HG03442 (cell line): ENCODE results near the gene KRTAP5-6.

Experiments used
- ATAC-seq: cut with Tn5 transposase; IDR thresholded peaks from one replicate; pipeline ENCODE4 v1.9.1; 2021; ENCODE audit warnings: mild to moderate bottlenecking, moderate library complexity; ENCODE audit not compliant: unreplicated experiment

KRTAP5-6 gene, protein sequence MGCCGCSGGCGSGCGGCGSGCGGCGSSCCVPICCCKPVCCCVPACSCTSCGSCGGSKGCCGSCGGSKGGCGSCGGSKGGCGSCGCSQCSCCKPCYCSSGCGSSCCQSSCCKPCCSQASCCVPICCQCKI

GRCh38 chr11:1696608-1697570, at the start of gene KRTAP5-6:
Gene KRTAP5-6 (plus strand): TSS chr11:1697195. CDS start chr11:1697246, 51 bp downstream.
- ATAC-seq = no peak

GRCh38 chr11:1647901-1648652, 48.9 kb upstream of the KRTAP5-6 start:
- no peak for ATAC-seq

DNA sequence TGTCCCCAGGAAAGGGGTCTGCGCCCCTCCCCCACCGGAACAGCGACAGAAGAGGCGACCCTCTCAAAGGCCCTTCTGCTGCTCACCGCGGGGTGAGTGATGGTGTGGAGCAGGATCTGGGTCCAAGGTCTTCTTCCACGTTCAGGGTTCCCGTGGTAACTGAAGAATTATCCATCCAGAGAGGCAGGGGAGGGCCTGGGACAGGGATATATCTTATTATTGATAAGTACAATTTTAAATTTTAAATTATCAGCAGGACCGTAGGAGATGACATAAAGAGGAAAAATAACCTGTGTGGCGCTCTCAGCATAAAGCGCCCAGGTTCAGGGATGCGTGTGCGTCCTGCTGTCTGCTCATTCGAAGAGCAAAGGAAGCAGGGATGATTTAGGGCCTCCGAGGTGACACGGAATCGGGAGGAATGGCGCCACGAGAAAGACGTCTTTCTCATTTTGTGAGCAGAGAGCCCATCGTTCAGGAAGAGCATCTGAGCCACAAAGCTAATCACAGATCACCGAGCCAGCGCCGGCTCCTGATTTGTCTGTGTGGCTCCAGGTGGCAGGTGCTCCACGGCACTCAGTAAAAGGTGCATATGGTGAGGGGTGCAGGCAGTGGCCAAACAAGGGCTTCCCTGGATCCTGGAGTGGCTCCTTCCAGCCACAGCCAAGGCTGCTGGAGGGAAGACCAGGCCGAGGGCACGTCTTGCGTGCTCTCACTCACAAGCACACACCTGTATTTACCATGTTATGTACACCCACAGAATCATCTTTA, 48.2 kb upstream of the KRTAP5-6 start:
- no peak for ATAC-seq

- no peak for ATAC-seq
Measured at GRCh38 chr11:1650034-1650917, 46.7 kb upstream of the KRTAP5-6 start.

GRCh38 chr11:1650918-1651262, 46.1 kb upstream of the KRTAP5-6 start:
- ATAC-seq = no peak

DNA sequence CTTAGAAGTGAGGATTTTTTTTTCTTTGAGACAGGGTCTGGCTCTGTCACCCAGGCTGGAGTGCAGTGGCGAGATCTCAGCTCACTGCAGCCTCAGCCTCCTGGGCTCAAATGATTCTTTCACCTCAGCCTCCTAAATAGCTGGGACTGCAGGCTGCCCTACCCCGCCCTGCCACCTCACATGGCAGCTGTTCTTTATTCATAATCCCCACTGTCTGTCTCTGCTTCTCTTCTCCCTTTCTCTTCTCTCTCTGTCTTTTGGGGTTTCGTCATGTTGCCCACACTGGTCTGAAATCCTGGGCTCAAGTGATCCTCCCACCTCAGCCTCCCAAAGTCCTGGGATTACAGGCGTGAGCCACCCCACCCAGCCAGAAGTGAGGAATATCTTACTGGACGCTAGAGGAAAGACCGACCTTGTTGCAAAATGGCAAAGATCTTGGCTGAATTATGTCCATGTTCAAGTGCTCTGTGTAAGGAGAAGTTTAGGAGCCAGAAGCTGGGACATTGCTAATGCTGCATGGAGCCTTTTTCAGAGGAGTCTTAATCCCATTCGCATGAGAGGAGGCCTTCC, 45.5 kb upstream of the KRTAP5-6 start:
- ATAC-seq = no peak

GRCh38 chr11:1652026-1652425, 45.0 kb upstream of the KRTAP5-6 start:
- ATAC-seq = no peak

DNA sequence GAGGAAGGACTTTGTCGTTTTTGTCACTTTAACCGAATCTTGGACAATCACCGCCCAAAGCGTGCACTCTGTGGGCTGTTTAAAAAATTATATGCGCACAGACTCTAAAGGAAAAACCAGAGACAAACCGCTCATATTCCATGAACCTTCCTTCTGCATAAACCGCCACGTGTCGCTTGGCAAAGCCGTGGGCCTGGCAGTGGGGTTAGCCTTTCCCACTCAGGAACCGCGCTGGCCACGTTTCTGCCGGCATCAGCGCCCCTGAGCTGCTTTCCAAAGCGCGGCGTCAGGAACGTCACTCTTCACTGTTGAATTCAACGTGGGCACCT, 44.6 kb upstream of the KRTAP5-6 start:
- no peak for ATAC-seq

GRCh38 chr11:1652771-1653540, 44.0 kb upstream of the KRTAP5-6 start:
- ATAC-seq = no peak

DNA sequence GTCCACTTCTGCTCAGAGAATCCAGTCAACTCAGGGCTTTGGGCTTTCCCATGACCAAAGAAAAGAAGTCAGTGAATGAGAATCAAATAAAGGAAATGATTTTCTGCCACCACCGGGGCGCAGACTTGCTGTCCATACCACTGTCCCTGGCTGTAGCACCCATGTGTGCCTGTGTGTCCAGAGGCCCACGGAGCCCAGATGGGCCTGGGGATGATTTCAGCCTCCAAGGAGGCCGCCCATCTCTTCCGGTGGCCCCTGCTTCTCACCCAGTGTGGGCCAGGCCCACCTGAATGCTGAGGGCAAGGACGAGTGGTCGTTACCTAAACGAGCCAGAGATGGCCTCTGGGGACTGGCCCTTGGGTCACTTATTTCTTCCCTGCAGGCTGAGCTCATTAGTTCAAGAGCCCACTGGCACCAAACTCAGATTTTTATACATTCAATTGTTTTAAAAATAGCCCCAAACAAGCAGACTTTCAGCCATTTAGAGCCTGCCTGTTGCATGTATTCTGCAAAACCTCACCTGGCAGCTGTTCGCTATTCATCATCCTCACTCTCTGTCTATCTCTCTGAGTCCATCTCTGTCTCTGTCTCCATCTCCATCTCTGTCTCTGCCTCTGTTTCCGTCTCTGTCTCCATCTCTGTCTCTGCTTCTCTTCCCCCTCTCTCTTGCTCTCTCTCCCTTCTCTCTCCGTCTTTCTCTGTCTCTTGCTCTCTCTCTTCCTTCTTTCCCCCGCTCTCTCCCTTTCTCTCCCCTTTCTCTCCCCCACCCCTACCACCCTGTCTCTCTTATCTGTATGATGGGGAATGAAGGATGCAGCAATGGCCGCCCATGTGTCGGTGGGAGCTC, 43.2 kb upstream of the KRTAP5-6 start:
- no peak for ATAC-seq

DNA sequence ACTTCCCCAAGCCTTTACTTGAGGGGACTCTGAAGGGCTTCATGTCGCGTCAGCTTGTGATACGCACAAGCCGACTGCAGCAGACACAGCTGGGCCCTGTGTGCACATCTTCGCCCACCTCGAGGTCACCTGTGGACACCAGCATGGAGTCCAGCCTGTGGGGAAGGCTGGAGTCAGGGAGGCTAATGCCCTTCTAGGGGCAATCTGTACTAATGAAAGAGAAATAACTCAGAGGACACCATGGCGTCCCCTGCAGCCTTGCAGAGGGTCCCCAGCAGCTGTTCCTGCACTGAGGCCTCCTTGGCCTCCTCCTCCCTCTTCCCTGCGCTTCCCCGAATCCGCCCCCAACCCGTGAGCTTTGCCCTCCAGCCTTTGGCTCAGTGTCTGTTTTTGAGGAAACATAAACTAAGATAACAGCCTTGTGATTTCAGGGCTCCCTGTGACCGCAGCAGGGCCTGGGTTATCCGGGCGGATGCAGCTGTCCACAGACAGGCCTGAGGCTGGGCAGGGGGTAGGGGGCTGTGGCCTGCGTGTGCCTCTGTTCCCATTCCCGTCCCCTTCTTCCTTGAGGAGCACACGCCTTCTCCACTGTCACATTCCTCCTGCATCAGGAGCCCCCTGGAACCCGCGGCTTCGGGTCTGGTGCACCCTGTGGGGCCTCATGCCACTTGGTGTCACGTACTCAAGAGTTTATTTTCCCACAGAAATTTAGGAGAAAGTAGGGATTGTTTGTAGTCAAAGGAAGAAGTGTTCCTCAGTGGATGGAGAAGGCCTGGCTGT, 42.4 kb upstream of the KRTAP5-6 start:
- no peak for ATAC-seq

DNA sequence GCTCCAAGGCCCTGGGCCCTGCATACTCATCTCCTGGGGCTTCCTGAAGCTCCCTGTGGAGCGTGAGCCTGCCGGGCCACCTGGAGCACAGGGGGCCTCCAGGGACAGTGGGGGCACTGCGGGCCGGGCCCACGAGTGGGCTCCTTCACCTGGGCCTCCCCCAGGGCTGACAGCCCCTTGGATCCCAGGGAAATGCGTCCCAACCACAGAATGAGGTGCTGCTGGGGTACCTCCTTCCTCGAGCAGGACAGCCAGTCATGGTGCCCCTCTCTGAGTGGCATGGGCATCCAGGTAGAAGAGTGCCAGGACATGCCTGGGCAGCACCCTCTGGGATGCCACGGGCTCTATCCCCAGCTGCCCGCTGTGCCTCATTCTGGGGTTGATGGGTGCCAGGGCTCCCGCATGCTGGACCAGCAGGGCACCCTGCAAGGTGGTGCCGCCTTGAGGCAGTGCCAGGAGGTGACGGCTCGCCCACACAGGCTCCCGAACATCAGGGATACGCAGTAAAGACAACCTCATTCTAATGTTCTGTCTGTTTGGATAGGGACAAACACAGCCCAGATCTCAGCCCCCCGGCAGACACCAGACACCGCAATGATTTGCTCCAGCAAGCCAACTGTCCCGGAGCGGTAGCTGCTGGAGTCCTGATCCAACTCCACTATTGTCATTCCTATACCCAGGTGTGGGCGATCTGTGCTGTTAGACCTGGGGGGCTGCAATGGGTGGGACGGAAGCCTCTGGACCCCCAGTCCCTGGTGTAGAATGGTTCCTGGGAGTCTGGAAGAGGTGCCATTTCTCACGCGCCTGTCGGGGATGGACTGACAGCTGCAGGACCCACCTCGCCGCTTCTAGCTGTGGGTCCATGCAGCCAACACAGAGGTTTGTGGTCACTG, 41.6 kb upstream of the KRTAP5-6 start:
- ATAC-seq = no peak

- ATAC-seq = no peak
Measured at GRCh38 chr11:1656061-1656441, 40.9 kb upstream of the KRTAP5-6 start.

DNA sequence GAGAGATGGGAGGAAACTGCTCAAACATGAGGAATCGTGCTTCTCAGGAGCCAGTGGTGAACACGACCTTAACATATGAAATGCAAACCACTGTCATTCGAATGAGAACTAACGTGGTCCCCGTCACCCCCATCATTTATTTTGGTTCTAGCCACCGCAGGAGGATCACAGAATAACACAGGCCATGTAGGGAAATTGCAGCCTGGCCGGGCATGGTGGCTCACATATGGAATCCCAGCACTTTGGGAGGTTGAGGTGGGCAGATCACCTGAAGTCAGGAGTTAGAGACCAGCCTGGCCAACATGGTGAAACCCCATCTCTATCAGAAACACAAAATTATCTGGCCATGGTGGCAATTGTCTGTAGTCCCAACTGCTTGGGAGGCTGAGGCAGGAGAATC, 40.3 kb upstream of the KRTAP5-6 start:
- no peak for ATAC-seq

- ATAC-seq = no peak
Measured at GRCh38 chr11:1659506-1659905, 37.5 kb upstream of the KRTAP5-6 start.

DNA sequence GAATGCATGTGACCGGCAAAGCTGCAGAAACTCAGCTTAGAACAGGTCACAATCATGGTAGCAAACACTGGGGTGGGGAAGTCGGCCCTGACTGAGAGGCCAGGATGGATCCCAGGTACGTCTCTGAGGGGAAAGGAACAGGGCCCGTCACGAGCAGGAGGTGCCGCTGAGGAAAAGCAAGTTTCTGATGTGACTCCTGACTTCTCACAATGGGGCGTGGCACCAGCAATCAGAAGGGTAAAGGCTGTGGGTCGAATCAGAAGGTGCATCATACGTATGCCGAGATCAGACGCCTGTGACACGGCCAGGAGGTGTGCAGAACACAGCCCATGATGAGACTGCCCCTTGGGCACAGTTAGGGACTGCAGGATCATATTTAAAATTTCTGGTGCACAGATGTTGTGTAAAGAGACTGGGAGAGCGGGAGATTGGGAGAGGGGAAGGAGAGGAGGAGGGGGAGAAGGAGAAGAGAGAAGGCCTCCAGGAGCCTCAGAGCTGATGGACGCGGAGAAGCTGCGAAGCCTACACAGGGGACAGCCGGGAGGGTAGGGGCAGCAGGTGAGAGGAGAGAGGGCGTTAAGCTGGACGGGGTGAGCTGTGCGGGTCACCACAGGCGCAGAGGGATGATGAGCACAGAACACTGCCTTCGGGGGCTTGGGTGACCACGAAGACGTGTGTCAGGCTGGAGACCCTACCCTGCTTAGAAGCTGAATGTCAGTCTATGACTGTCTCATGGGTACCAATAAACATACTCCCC, 36.7 kb upstream of the KRTAP5-6 start:
- ATAC-seq = no peak
